ENCODE results near the gene DGCR8. TPM values are rescaled to one million over a fixed set of nuclear protein-coding genes. Genes with fewer than 3 reads are reported as not detected.
"Not testable (repeated sequence)": the region's sequence is repeated elsewhere in the genome, so short reads cannot be mapped to it uniquely, and the experiment has no call there.

The DGCR8 gene
- total and polyA plus RNA-seq, 10 donors, result 7.8 to 62.7 (median 31.4) TPM

DNA sequence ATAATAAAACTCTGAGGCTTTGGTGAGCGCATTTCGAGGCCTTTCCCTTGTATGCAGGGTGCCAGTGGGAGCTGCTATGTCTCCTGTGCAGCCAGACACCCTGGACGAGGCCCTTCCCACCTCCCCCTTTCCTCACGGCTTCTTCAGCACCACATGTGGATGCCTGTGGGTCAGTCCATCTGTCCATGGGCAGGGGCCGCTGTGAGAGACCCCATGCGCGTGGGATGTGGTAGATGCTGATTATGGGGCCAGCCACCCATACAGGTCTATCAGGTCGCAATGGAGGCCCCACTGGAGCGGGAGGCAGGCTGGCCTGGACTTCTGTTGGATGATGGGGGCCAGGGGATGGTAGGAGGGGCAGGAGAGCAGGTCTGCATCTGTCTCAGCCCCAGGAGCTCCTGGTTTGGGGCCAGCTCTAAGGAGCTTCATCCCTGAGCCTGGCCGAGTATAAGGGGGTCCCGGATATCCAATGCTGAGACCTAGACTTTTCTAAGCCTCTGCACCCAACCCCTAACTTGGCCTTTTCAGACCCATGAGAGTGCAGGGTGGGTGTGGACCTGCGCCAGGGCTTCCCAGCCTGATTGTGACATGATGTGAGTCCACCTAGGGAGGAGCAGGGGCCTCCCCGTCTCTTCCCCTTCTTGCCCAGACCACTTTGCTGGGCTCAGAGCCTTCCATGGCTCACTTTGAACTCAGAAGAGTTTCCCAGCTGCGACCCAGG is 14.0 kb upstream of the DGCR8 start:
- no peak for TF ChIP-seq POLR2AphosphoS5 (IDR thresholded peaks at IDR 0.05)
- TF ChIP-seq, protein P1, sequence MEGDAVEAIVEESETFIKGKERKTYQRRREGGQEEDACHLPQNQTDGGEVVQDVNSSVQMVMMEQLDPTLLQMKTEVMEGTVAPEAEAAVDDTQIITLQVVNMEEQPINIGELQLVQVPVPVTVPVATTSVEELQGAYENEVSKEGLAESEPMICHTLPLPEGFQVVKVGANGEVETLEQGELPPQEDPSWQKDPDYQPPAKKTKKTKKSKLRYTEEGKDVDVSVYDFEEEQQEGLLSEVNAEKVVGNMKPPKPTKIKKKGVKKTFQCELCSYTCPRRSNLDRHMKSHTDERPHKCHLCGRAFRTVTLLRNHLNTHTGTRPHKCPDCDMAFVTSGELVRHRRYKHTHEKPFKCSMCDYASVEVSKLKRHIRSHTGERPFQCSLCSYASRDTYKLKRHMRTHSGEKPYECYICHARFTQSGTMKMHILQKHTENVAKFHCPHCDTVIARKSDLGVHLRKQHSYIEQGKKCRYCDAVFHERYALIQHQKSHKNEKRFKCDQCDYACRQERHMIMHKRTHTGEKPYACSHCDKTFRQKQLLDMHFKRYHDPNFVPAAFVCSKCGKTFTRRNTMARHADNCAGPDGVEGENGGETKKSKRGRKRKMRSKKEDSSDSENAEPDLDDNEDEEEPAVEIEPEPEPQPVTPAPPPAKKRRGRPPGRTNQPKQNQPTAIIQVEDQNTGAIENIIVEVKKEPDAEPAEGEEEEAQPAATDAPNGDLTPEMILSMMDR (IDR thresholded peaks at IDR 0.05 in 8 of 11, conservative IDR thresholded peaks at IDR 0.05 in 3 of 11), result no peak
- no peak for TF ChIP-seq POLR2A (IDR thresholded peaks at IDR 0.05)
- no peak overlapping the region for H3K4me3 ChIP-seq
- H3K27me3 ChIP-seq (replicated peaks in 1 of 7), result no peaks in the 10 kb centered on the region
- peaks cover 0 to 26% (median 2%) of the 10 kb centered on the region in 6 donors for H3K4me1 ChIP-seq
- WGBS, 5 donors, result 88 to 94% (median 94%) methylated on average over 9 to 14 of the region's 14 CpGs
- intact Hi-C loops (cut with DNase I; ENCODE audit: low total_unique reads), result no loop called here
- H3K9me3 ChIP-seq, result no peaks in the 10 kb centered on the region
- H3K36me3 ChIP-seq, result peaks cover 0 to 58% (median 34%) of the 10 kb centered on the region in 6 donors
- no peak overlapping the region for H3K27ac ChIP-seq
- DNase-seq, result no peak

DNA sequence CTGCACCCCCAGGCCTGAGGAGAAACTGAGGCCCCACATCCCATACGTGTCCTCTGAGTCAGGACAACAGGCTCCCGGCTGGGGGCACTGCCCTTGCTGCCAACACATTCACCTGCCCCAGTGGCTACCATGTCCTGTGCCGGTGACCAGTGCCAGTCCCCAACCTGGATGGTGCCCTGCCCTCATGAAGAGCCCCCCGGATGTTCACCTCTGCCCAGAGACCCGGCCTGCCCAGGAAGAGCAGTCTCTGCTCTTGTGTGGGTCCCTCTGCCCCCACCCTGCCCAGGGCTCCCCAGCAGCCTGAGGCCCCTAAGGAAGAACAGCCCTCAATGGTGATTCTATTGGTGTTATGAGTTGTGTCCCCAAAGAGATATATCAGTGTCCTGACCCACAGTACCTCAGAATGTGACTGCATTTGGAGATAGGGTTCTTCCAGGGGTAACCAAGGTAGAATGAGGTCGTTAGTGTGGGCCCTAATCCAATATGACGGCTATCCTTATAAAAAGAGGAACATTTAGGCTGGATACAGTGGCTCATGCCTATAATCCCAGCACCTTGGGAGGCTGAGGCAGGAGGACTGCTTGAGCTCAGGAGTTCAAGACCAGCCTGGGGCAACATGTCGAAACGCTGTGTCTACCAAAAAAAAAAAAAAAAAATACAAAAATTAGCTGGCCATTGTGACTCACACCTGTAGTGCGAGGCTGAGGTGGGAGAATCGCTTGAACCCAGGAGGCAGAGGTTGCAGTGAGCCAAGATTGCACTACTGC is 13.2 kb upstream of the DGCR8 start:
- intact Hi-C loops (cut with DNase I; ENCODE audit: low total_unique reads), result no loop called here
- DNase-seq, result no peak
- H3K9me3 ChIP-seq, result no peaks in the 10 kb centered on the region
- 85 to 97% (median 94%) methylated on average over 8 to 11 of the region's 11 CpGs for WGBS, 5 donors
- H3K4me3 ChIP-seq, result no peak overlapping the region
- TF ChIP-seq, protein P1 (IDR thresholded peaks at IDR 0.05 in 8 of 11, conservative IDR thresholded peaks at IDR 0.05 in 3 of 11), result no peak
- peak in 1 of 3 donors; percentile 16 for TF ChIP-seq POLR2AphosphoS5 (IDR thresholded peaks at IDR 0.05)
- H3K36me3 ChIP-seq, result peaks cover 0 to 50% (median 26%) of the 10 kb centered on the region in 6 donors
- H3K4me1 ChIP-seq, result peaks cover 0 to 18% (median 0%) of the 10 kb centered on the region in 6 donors
- H3K27me3 ChIP-seq (replicated peaks in 1 of 7), result no peaks in the 10 kb centered on the region
- no peak overlapping the region for H3K27ac ChIP-seq

DNA sequence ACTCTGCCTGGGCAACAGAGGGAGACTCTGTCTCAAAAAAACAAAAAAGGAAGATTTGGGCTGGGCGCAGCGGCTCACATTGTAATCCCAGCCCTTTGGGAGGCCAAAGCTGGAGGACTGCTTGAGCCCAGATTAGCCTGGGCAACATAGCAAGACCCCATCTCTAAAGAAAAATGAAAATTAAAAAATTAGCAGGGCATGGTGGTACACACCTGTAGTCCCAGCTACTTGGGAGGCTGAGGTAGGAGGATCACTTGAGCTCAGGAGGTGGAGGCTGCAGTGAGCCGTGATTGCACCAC is 12.7 kb upstream of the DGCR8 start:
- H3K9me3 ChIP-seq; H3K27me3 ChIP-seq (replicated peaks in 1 of 7); intact Hi-C loops (cut with DNase I; ENCODE audit: low total_unique reads); H3K27ac ChIP-seq; H3K4me3 ChIP-seq; DNase-seq: not testable (repeated sequence)
- Histone ChIP-seq H3K4me1 (peaks cover 0 to 13% (median 0%) of the 10 kb centered on the region in 6 donors), H3K36me3 (peaks cover 0 to 45% (median 21%) of the 10 kb centered on the region in 6 donors)
- WGBS, 5 donors, result 91 to 99% (median 97%) methylated on average over 3 of the region's 3 CpGs

DNA sequence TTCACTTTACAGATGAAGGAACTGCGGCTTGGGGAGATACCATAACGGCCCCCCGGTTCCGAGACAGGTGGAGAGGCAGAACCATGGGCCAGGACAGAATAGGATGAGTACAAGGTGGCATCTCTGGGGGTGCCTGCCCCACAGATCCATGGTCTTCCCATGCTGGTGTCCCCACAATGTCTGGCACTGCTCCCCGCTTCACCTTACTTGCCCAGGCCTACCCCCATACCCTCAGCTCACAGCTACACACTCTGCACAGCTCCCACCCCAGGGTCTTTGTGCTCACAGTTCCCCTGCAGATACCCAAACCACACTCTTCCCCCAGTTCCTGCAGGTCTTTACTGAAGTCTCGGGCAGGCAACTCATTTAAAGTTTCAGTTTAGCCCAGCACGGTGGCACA is 11.4 kb upstream of the DGCR8 start:
- no peak for DNase-seq
- Histone ChIP-seq H3K4me3 (no peak overlapping the region), H3K27ac (no peak overlapping the region), H3K36me3 (peaks cover 0 to 32% (median 8%) of the 10 kb centered on the region in 6 donors), H3K4me1 (peaks cover 0 to 4% (median 0%) of the 10 kb centered on the region in 6 donors), H3K27me3 (replicated peaks in 1 of 7) (no peaks in the 10 kb centered on the region), H3K9me3 (no peaks in the 10 kb centered on the region)
- intact Hi-C loops (cut with DNase I; ENCODE audit: low total_unique reads), result no loop called here
- TF ChIP-seq POLR2A (IDR thresholded peaks at IDR 0.05) (no peak), POLR2AphosphoS5 (IDR thresholded peaks at IDR 0.05) (no peak)
- TF ChIP-seq, protein P1 (IDR thresholded peaks at IDR 0.05 in 8 of 11, conservative IDR thresholded peaks at IDR 0.05 in 3 of 11), result no peak
- 84 to 92% (median 90%) methylated on average over 7 of the region's 7 CpGs for WGBS, 5 donors

All from spleen (tissue), 11 donors.